HepG2 (cell line): ENCODE data around the gene GP9. TPM values are rescaled to one million over a fixed set of nuclear protein-coding genes. Genes with fewer than 3 reads are reported as not detected.
A peak's percentile ranks its signal among the peaks of the same experiment; 100 is the strongest.

Source experiments
- ATAC-seq: fragments of 200-7000 bp; cut with Tn5 transposase; 3 replicates; pipeline ENCODE4 v1.9.1; 2020; ENCODE audit warnings: mild to moderate bottlenecking, moderate library complexity
- BruUV-seq: library from RNA; stranded (reverse); fragments of 400-500 nt; replicated peaks from 2 replicates; lab custom pipeline; 2021; lab: Mats Ljungman, UMichigan
- CTCF ChIA-PET: fragments of 300-600 bp; formaldehyde crosslinking; extraction: SDS; loops from one replicate; lab custom pipeline; 2021; ENCODE audit warnings: low total read pairs, inconsistent platforms, low intra/inter-chr PET ratio; lab: Yijun Ruan, JAX
- POLR2A ChIA-PET: fragments of 350-600 bp; sonication (Branson Sonifier 250); formaldehyde crosslinking; loops from one replicate; lab custom pipeline; 2020; ENCODE audit warnings: antibody characterized with exemption, inconsistent platforms; lab: Yijun Ruan, JAX
- DNase-seq: peaks from one replicate; pipeline ENCODE4 v3.0.0-alpha.2; 2015; ENCODE audit warnings: low spot score
- FAIRE-seq: peaks from 3 replicates; lab custom pipeline; 2011; peaks lifted over from hg19 to GRCh38; lab: Jason Lieb, UNC
- H2AFZ ChIP-seq: one replicate; pipeline ENCODE4 v1.6.1; 2011; ENCODE audit warnings: low read length, inconsistent platforms
- H3K27ac ChIP-seq: fragments of 300-600 bp; 3 replicates; pipeline ENCODE4 v1.8.0; 2011; ENCODE audit warnings: mixed run types, mild to moderate bottlenecking, mixed read lengths, low read length, inconsistent platforms; ENCODE audit not compliant: insufficient read depth; ENCODE audit errors: extremely low read length
- H3K27me3 ChIP-seq, 2 experiments: fragments of 200-600 bp in 1 of 2; 2 replicates in 1 of 2; 3 replicates in 1 of 2; pipeline versions ENCODE4 v1.6.0 to v1.8.0; 2011; ENCODE audit warnings: low read length in 2 of 2, mild to moderate bottlenecking in 2 of 2, moderate library complexity in 2 of 2, inconsistent platforms in 1 of 2; ENCODE audit not compliant: insufficient read depth in 2 of 2, control insufficient read depth in 1 of 2
- H3K36me3 ChIP-seq, 2 experiments: fragments of 200-600 bp in 1 of 2; replicated peaks in 1 of 2; 2 replicates in 1 of 2; 3 replicates in 1 of 2; pipeline versions ENCODE4 v1.5.1 to v1.8.0; 2011; ENCODE audit warnings: low read length in 2 of 2, inconsistent platforms in 1 of 2; ENCODE audit not compliant: insufficient read depth in 2 of 2, control insufficient read depth in 1 of 2
- H3K4me1 ChIP-seq: 2 replicates; pipeline ENCODE4 v1.5.1; 2012; ENCODE audit warnings: low read length, inconsistent platforms; ENCODE audit not compliant: insufficient read depth
- H3K4me2 ChIP-seq: 2 replicates; pipeline ENCODE4 v1.6.0; 2011; ENCODE audit warnings: low read depth, low read length, inconsistent platforms
- H3K4me3 ChIP-seq, 3 experiments: fragments of 200-600 bp in 1 of 3; sonication (generic), shearing (Covaris generic) in 1 of 3; replicated peaks in 1 of 3; 2 replicates each; pipeline ENCODE4 v1.5.1; 2011 to 2016; ENCODE audit warnings: low read length in 3 of 3, inconsistent platforms in 2 of 3, low read depth in 2 of 3, mild to moderate bottlenecking in 2 of 3, control low read depth in 1 of 3, mixed read lengths in 1 of 3; ENCODE audit not compliant: insufficient read depth in 1 of 3
- H3K79me2 ChIP-seq: one replicate; pipeline ENCODE4 v1.6.1; 2011; ENCODE audit warnings: low read length, inconsistent platforms; ENCODE audit not compliant: insufficient read depth
- H3K9ac ChIP-seq: 2 replicates; pipeline ENCODE4 v1.6.0; 2011; ENCODE audit warnings: mild to moderate bottlenecking, low read depth, low read length, inconsistent platforms; ENCODE audit not compliant: insufficient read depth
- H3K9me3 ChIP-seq: 2 replicates; pipeline ENCODE4 v1.5.1; 2012; ENCODE audit warnings: mild to moderate bottlenecking, low read length
- H4K20me1 ChIP-seq: 2 replicates; pipeline ENCODE4 v1.6.0; 2011; ENCODE audit warnings: inconsistent platforms, mild to moderate bottlenecking, low read length, moderate library complexity; ENCODE audit not compliant: insufficient read depth
- CBFB ChIP-seq: sonication (generic); formaldehyde crosslinking; IDR thresholded peaks from 2 replicates; pipeline ENCODE4 v1.4.0; 2020; ENCODE audit warnings: missing genetic modification reagents
- CENPX ChIP-seq: sonication (generic); formaldehyde crosslinking; IDR thresholded peaks from 2 replicates; pipeline ENCODE4 v1.9.0; 2021; ENCODE audit warnings: mild to moderate bottlenecking, missing genetic modification reagents, moderate library complexity
- HOMEZ ChIP-seq: IDR thresholded peaks from 2 replicates; pipeline ENCODE4 v1.6.1; 2016; ENCODE audit warnings: low read depth
- HOXA3 ChIP-seq: sonication (generic); formaldehyde crosslinking; IDR thresholded peaks from 2 replicates; pipeline ENCODE4 v1.5.0; 2020; ENCODE audit warnings: missing genetic modification reagents
- MTERF4 ChIP-seq: sonication (generic); formaldehyde crosslinking; IDR thresholded peaks from 2 replicates; pipeline ENCODE4 v1.8.0; 2023; ENCODE audit warnings: mild to moderate bottlenecking, missing genetic modification reagents
- NFYC ChIP-seq: IDR thresholded peaks from 2 replicates; pipeline ENCODE4 v1.6.1; 2016; ENCODE audit warnings: missing genetic modification reagents, missing compliant biosample characterization
- NR2F2 ChIP-seq: IDR thresholded peaks from 2 replicates; pipeline ENCODE4 v1.6.1; 2012; ENCODE audit warnings: low read depth, inconsistent platforms, borderline replicate concordance
- REL ChIP-seq: sonication (generic); formaldehyde crosslinking; conservative IDR thresholded peaks from 2 replicates; pipeline ENCODE4 v1.8.0; 2022; ENCODE audit warnings: mild to moderate bottlenecking, missing genetic modification reagents, moderate library complexity
- ZNF770 ChIP-seq: sonication (generic); formaldehyde crosslinking; IDR thresholded peaks from 2 replicates; pipeline ENCODE4 v1.5.0; 2020; ENCODE audit warnings: mild to moderate bottlenecking, missing genetic modification reagents
- WGBS: methylation state at CpG from one replicate; pipeline ENCODE4 v1.1.6; 2017; ENCODE audit warnings: low lambda C conversion rate; 5-methylcytosine and 5-hydroxymethylcytosine counted together
- in situ Hi-C: cut with HindIII; loops from 2 replicates; pipeline ENCODE4 v1.10.0; 2017; ENCODE audit warnings: low pct_unique_long_range_greater_than_20kb; ENCODE audit not compliant: extremely low pct_ligation_motif_present
- intact Hi-C: fragments of 100-400 bp; cut with micrococcal nuclease; formaldehyde crosslinking; loops from one replicate; pipeline ENCODE4 v1.10.0; 2022; ENCODE audit not compliant: unreplicated experiment
- polyA plus RNA-seq, 8 experiments: library from polyadenylated mRNA; depleted of rRNA in 3 of 8; stranded (reverse) in 7 of 8; unstranded in 1 of 8; fragments of >200 nt; fragmentation: Illumina TruSeq in 4 of 8; extraction: Trizol in 4 of 8; gene quantifications; 2 replicates each; pipeline versions ENCODE4 v1.2.1 to v1.2.3, GENCODE V29; 2011 to 2016; ENCODE audit warnings: low read depth in 4 of 8, missing spikeins in 1 of 8, mixed read lengths in 1 of 8; ENCODE audit not compliant: insufficient read depth in 1 of 8
- total RNA-seq, 5 experiments: library from RNA; depleted of rRNA; stranded (reverse); fragments of >200 nt; fragmentation: Illumina TruSeq; extraction: Trizol; gene quantifications; 2 replicates each; pipeline ENCODE4 v1.2.3, GENCODE V29; 2016; ENCODE audit warnings: low read depth in 1 of 5

Gene GP9
- total and polyA plus RNA-seq, 2 of the 13 experiments (the other 11 are each of a cell fraction or from before 2014, with no cell fraction given) = not detected

- WGBS = 64% methylated on average over 13 of the region's 19 CpGs
- in situ Hi-C loops = no loop called here
- Histone ChIP-seq H3K79me2 (no peaks in the 10 kb centered on the region), H3K36me3 (no peaks in the 10 kb centered on the region), H3K4me2 (no peak overlapping the region), H3K9ac (no peak overlapping the region), H4K20me1 (no peaks in the 10 kb centered on the region), H3K27me3 (peaks cover 1 to 41% of the 10 kb centered on the region in 2 experiments; a peak in 3 of 5 replicates), H3K4me3 (no peak overlapping the region), H2AFZ (no peak overlapping the region), H3K4me1 (peaks cover 12% of the 10 kb centered on the region), H3K9me3 (no peaks in the 10 kb centered on the region), H3K27ac (no peak overlapping the region)
- TF ChIP-seq NR2F2 (no peak), REL (CRISPR knock-in tag) (no peak), HOXA3 (CRISPR knock-in tag) (no peak), NFYC (CRISPR knock-in tag) (no peak)
- no peak; the same call in 1 of the 3 replicates for ATAC-seq
- ChIA-PET CTCF (no interaction called here), POLR2A (no interaction called here)
- intact Hi-C loops = no loop called here
- no peak for DNase-seq
- no peak for FAIRE-seq
- no TSS peak for BruUV-seq
Observed at GRCh38 chr3:129061023-129061887, 676 bp downstream of the GP9 start.

GRCh38 chr3:129061888-129062834 lies 1.6 kb downstream of the GP9 start:
- in situ Hi-C loops = no loop called here
- Histone ChIP-seq H3K27ac (no peak overlapping the region), H4K20me1 (no peaks in the 10 kb centered on the region), H3K36me3 (no peaks in the 10 kb centered on the region), H3K9ac (no peak overlapping the region), H3K4me3 (no peak overlapping the region), H2AFZ (no peak overlapping the region), H3K4me1 (0 out of 2 replicates have a peak, but pooled peaks cover 7% of the 10 kb centered on the region), H3K4me2 (no peak overlapping the region), H3K27me3 (peaks cover 1 to 40% of the 10 kb centered on the region in 2 experiments; a peak in 3 of 5 replicates), H3K79me2 (no peaks in the 10 kb centered on the region), H3K9me3 (no peaks in the 10 kb centered on the region)
- CTCF ChIA-PET = no interaction called here
- BruUV-seq = no TSS peak
- intact Hi-C loops = no loop called here
- 2% methylated on average over 5 of the region's 32 CpGs for whole genome bisulfite sequencing
- FAIRE-seq (no peak), ATAC-seq (peak; percentile 46), DNase-seq (no peak)
- POLR2A ChIA-PET = no interaction called here
- no peak for TF ChIP-seq MTERF4
- no peak for TF ChIP-seq HOMEZ
- no peak for TF ChIP-seq CENPX (CRISPR knock-in tag)
- TF ChIP-seq ZNF770 (CRISPR knock-in tag) = no peak
- no peak for TF ChIP-seq CBFB (CRISPR knock-in tag)
